Islet of Langerhans (tissue), 1 donor: Measurements from ENCODE around the gene DOCK7.

Experiments
- FAIRE-seq: peaks from one replicate; lab custom pipeline; 2011; peaks lifted over from hg19 to GRCh38; lab: Jason Lieb, UNC

The DOCK7 gene

GRCh38 chr1:62407398-62408009, 280.7 kb downstream of the DOCK7 start:
- FAIRE-seq, result peak; percentile 93

- no peak for FAIRE-seq
These were observed 281.6 kb downstream of the DOCK7 start for GRCh38 chr1:62406576-62406975.

GRCh38 chr1:62405247-62405646, 282.9 kb downstream of the DOCK7 start:
- FAIRE-seq, result no peak
